PFSK-1 (cell line): ENCODE measurements around the gene NFAM1.

ENCODE experiments used
- POLR2AphosphoS5 ChIP-seq: IDR thresholded peaks from 2 replicates; pipeline ENCODE4 v1.6.1; 2012; ENCODE audit warnings: low read depth, mild to moderate bottlenecking, control low read depth, low read length, moderate library complexity
- TAF1 ChIP-seq: IDR thresholded peaks from 2 replicates; pipeline ENCODE4 v1.6.1; 2012; ENCODE audit warnings: low read length, control low read depth, borderline replicate concordance; ENCODE audit not compliant: insufficient read depth

- TF ChIP-seq POLR2AphosphoS5 = no peak
- no peak for TF ChIP-seq TAF1
These were observed 40.5 kb upstream of the NFAM1 start for GRCh38 chr22:42472671-42473070.
